Left lung (tissue), 10 donors: ENCODE measurements around the gene PDE1C. TPM values are rescaled to one million over a fixed set of nuclear protein-coding genes. Genes with fewer than 3 reads are reported as not detected.

Experiments used
- ATAC-seq: fragments of 200-7000 bp; cut with Tn5 transposase; one replicate; pipeline ENCODE4 v1.9.1; 2020; ENCODE audit warnings: moderate library complexity
- DNase-seq, 4 donors: peaks; one replicate each; pipeline ENCODE4 v3.0.0-alpha.2; 2013 to 2020
- H3K27ac ChIP-seq, 2 donors: fragments of 200-600 bp; sonication (generic) in 1 of 2; one replicate each; pipeline versions ENCODE4 v1.5.0 to v1.8.0; 2020 to 2021
- H3K27me3 ChIP-seq, 2 donors: fragments of 200-600 bp; sonication (generic) in 1 of 2; one replicate each; pipeline versions ENCODE4 v1.5.0 to v1.8.0; 2020 to 2021
- H3K36me3 ChIP-seq, 2 donors: fragments of 200-600 bp; sonication (generic) in 1 of 2; one replicate each; pipeline versions ENCODE4 v1.5.0 to v1.8.0; 2020 to 2021
- H3K4me1 ChIP-seq, 2 donors: fragments of 200-600 bp; one replicate each; pipeline ENCODE4 v1.8.0; 2021
- H3K4me3 ChIP-seq, 2 donors: fragments of 200-600 bp; sonication (generic) in 1 of 2; one replicate each; pipeline versions ENCODE4 v1.5.0 to v1.8.0; 2020 to 2021; ENCODE audit warnings: mild to moderate bottlenecking in 1 of 2
- H3K9me3 ChIP-seq, 2 donors: fragments of 200-600 bp; sonication (generic) in 1 of 2; one replicate each; pipeline versions ENCODE4 v1.5.0 to v1.8.0; 2020 to 2021
- CTCF ChIP-seq, 2 donors: fragments of 200-600 bp; sonication (generic) in 1 of 2; IDR thresholded peaks; one replicate each; pipeline versions ENCODE4 v1.5.0 to v1.8.0; 2021; ENCODE audit warnings: antibody characterized with exemption in 2 of 2
- intact Hi-C, 2 donors: fragments of 100-400 bp; cut with DNase I; formaldehyde crosslinking; loops; one replicate each; pipeline versions ENCODE4 v1.11.2 to v1.14.2; 2022
- polyA plus RNA-seq, 6 donors: library from polyadenylated mRNA; unstranded; fragments of 120-200 nt; gene quantifications; one replicate each; pipeline ENCODE4 v1.2.1, GENCODE V29; 2013; ENCODE audit not compliant: insufficient read length in 6 of 6
- total RNA-seq, 2 donors: library from RNA; stranded (reverse); fragmentation: NEBNext Ultra II Directional; extraction: Animal tissue kit (Norgen Biotek cat#: 25700); gene quantifications; one replicate each; pipeline ENCODE4 v1.2.1, GENCODE V29; 2021
- donor health status: DM: no; HTN: yes; CAD: no.
- donor health status: DM: no; HTN: no; CAD: no.

Gene PDE1C
- total and polyA plus RNA-seq, 8 donors, result 2.0 to 13.8 (median 3.9) TPM

GRCh38 chr7:31955021-31955420 is 115.2 kb downstream of the PDE1C start:
- Histone ChIP-seq H3K4me3 (no peak overlapping the region), H3K4me1 (peaks cover 0 to 5% of the 10 kb centered on the region in 2 donors), H3K27me3 (no peaks in the 10 kb centered on the region), H3K27ac (no peak overlapping the region), H3K9me3 (no peaks in the 10 kb centered on the region), H3K36me3 (no peaks in the 10 kb centered on the region)
- DNase-seq, result no peak
- no peak for TF ChIP-seq CTCF (IDR thresholded peaks at IDR 0.05)
- no peak for ATAC-seq
- intact Hi-C loops, result no loop called here

- TF ChIP-seq CTCF (IDR thresholded peaks at IDR 0.05), result no peak
- no peak overlapping the region for H3K4me3 ChIP-seq
- no peaks in the 10 kb centered on the region for H3K27me3 ChIP-seq
- no peaks in the 10 kb centered on the region for H3K9me3 ChIP-seq
- no peak for ATAC-seq
- H3K36me3 ChIP-seq, result no peaks in the 10 kb centered on the region
- no peak for DNase-seq
- peak overlapping the region in 1 of 2 donors; percentile 7 for H3K27ac ChIP-seq
- intact Hi-C loops, result no loop called here
- H3K4me1 ChIP-seq, result peaks cover 0 to 5% of the 10 kb centered on the region in 2 donors
Measured at GRCh38 chr7:31954500-31954899, 115.7 kb downstream of the PDE1C start.

GRCh38 chr7:31953432-31953831 is 116.8 kb downstream of the PDE1C start:
- intact Hi-C loops, result no loop called here
- Histone ChIP-seq H3K4me1 (peaks cover 0 to 5% of the 10 kb centered on the region in 2 donors), H3K9me3 (no peaks in the 10 kb centered on the region), H3K4me3 (no peak overlapping the region), H3K27me3 (no peaks in the 10 kb centered on the region), H3K36me3 (no peaks in the 10 kb centered on the region), H3K27ac (no peak overlapping the region)
- ATAC-seq, result no peak
- no peak for DNase-seq
- TF ChIP-seq CTCF (IDR thresholded peaks at IDR 0.05), result no peak

GRCh38 chr7:31950091-31950755 is 120.0 kb downstream of the PDE1C start:
- peaks cover 0 to 13% of the 10 kb centered on the region in 2 donors for H3K9me3 ChIP-seq
- DNase-seq (no peak), ATAC-seq (no peak)
- no peak overlapping the region for H3K4me3 ChIP-seq
- no peaks in the 10 kb centered on the region for H3K27me3 ChIP-seq
- H3K4me1 ChIP-seq, result peaks cover 0 to 3% of the 10 kb centered on the region in 2 donors
- intact Hi-C loops, result no loop called here
- no peak overlapping the region for H3K27ac ChIP-seq
- TF ChIP-seq CTCF (IDR thresholded peaks at IDR 0.05), result no peak
- no peaks in the 10 kb centered on the region for H3K36me3 ChIP-seq

- TF ChIP-seq CTCF (IDR thresholded peaks at IDR 0.05), result no peak
- H3K27ac ChIP-seq, result peak overlapping the region in 1 of 2 donors; percentile 30
- peak in 1 of 4 donors; percentile 2 for DNase-seq
- no peaks in the 10 kb centered on the region for H3K36me3 ChIP-seq
- H3K4me3 ChIP-seq, result no peak overlapping the region
- no peaks in the 10 kb centered on the region for H3K27me3 ChIP-seq
- peaks cover 0 to 3% of the 10 kb centered on the region in 2 donors for H3K4me1 ChIP-seq
- intact Hi-C loops, result no loop called here
- H3K9me3 ChIP-seq, result peaks cover 0 to 13% of the 10 kb centered on the region in 2 donors
- peak; percentile 94 for ATAC-seq
Measured at GRCh38 chr7:31948029-31948428, 122.2 kb downstream of the PDE1C start.
